Myocyte (in vitro differentiated cells): ENCODE data around the gene LRTM2. TPM values are rescaled to one million over a fixed set of nuclear protein-coding genes. Genes with fewer than 3 reads are reported as not detected.

Experiments
- DNase-seq: peaks from one replicate; pipeline ENCODE4 v3.0.0-alpha.2; 2012; ENCODE audit warnings: low read depth
- total RNA-seq: library from RNA; depleted of rRNA; stranded (reverse); fragments of >200 nt; gene quantifications from 2 replicates; pipeline ENCODE4 v1.2.3, GENCODE V29; 2014

LRTM2 gene
- total RNA-seq, 1 donor from 2014 or later: 0.11 TPM

DNA sequence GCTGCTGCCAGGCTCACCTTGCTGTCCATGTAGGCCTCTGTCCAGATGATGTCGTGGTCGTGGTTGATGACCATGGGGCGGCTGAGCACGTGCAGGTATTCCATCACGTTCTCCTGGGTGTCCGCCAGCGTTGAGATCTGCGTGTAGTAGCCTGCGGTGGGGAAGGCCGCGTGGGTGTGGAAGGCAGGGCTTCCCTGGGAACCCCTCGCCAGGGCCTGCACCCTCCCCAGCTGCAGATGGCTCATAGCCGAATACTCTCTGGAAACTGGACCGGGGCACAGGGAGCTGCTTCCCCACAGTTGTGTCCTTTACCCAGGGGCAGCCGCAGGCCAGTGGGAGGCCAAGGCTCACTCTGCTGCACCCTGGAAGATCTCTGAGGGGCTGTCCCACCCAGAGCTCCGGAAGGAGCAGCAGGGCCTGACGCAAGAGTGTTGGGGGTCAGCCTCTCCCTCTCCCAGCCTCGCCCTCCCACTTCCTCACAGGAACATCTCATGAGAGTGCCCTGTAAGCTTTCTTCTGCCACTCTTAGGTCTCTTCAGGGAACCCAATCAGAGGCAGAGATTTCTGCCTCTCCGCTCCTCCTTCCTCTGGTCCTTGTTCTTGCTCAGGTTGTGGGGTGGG is 62.6 kb downstream of the LRTM2 start:
- no peak for DNase-seq

DNA sequence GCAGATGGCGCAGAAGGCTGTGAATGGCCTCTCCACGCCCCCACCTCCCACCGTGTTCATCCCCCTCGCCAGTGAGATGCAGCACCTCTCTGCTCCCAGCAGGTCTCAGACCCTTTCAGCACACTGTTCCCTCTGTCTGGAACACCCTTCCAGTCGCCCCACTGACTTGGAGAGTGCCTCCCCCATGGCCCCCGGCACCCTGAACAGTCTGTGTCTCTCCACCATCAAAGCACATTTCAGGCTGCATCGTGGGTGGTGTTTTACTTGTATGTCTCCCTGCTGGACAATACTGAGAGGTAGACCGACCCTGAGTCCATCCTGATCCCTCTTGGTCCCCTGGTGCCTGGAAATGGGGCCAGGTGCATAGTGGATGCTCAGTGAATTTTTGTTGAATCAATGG is 63.1 kb downstream of the LRTM2 start:
- DNase-seq: no peak

DNA sequence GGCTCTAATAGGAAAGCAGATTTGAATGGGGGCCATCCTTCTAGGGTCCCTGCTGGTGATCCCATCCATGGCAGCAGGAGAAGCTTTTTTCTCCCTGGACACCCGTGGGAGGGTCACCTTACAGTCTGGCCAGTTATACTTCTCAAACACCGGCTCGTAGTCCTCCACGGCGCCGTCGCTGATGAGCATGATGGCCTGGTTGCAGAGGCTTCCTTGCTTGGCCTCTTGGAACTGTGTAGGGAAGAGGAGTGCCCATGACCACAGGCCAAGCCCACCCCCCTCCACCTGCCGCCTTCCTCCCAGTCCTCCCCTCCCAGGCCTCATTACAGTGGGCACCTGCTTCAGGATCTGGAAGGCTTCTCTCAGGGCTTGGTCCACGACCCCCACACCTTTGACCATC is 64.3 kb downstream of the LRTM2 start:
- DNase-seq: no peak

DNA sequence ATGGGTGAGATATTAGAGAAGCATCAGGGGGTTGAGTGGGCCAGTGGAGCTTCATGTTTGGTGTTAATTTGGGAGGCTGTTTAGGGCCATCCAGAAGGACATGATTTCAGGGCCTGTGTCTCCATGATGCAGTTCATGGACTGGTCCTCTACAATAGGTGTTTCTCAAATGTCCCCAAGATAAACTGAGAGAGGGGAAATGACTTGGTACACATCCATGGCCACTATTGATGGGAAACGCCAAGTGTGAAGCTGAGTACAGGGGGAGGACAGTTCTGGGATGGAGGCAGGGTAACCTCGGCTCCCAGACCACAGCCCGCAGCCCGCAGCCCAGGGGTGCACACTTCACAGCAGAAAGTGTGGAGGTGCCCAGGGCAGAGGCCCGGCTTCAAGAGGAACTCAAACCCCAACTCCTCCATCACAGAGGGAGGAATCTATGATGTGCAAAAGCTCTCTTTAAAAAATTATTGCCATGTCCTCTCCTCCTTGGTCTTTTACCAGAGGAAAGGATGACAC is 64.8 kb downstream of the LRTM2 start:
- DNase-seq: no peak

DNA sequence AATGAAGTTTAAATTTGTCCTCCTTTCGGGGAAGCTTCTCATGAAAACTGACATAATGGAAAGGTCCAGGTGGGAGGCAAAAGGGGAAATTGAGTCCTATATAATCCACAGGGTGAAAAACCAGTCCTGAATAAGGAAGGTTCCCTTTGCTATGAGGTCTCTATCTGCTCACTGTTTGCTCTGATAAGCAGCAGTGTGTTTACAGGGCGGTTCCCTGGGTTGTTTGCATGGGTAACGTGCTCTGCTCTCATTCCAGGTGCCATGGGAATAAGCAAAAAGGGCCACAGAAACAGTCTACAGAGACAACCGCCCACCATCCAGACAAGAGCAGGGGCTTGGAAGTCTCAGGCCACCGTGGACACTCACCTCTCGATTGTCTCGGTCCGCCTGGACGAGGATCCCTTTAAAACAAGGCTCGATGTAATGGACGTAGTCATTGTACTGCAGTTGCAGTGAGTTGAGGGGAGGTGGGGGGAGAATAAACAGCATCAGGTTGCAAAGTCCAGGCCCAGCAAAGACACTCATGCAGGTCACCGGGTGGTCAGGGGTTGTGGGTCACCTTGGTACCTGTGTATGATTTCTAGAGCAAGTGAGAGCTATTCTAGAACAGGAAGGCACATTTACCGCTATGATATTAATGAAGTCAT is 65.4 kb downstream of the LRTM2 start:
- no peak for DNase-seq

Other genes with a start within 250 kb of the LRTM2 start
- 8.1 and 11.0 TPM in 2 replicates for gene FBXL14, start 226.0 kb upstream of the LRTM2 start, total RNA-seq
- gene WNT5B, start 191.3 kb upstream of the LRTM2 start, total RNA-seq: 17.6 and 19.1 TPM in 2 replicates
- gene ADIPOR2, start 129.5 kb upstream of the LRTM2 start, total RNA-seq: 15.5 and 22.8 TPM in 2 replicates
- 0.03 and 0.73 TPM in 2 replicates for gene CACNA2D4, start 98.1 kb downstream of the LRTM2 start, total RNA-seq
- 21.4 and 22.5 TPM in 2 replicates for gene DCP1B, start 183.9 kb downstream of the LRTM2 start, total RNA-seq
- gene CACNA1C, start 232.4 kb downstream of the LRTM2 start, total RNA-seq: 0.57 TPM in 1 of 2 replicates, not detected in the other